GM19324 (cell line): ENCODE data around the gene NGF.

Experiments used
- ATAC-seq: cut with Tn5 transposase; IDR thresholded peaks from one replicate; pipeline ENCODE4 v1.9.1; 2021; ENCODE audit warnings: mild to moderate bottlenecking, moderate library complexity; ENCODE audit not compliant: unreplicated experiment, low FRiP score

The NGF gene

GRCh38 chr1:115242543-115242942 is 95.5 kb downstream of the NGF start:
- no peak for ATAC-seq

GRCh38 chr1:115241309-115241708 is 96.7 kb downstream of the NGF start:
- no peak for ATAC-seq

DNA sequence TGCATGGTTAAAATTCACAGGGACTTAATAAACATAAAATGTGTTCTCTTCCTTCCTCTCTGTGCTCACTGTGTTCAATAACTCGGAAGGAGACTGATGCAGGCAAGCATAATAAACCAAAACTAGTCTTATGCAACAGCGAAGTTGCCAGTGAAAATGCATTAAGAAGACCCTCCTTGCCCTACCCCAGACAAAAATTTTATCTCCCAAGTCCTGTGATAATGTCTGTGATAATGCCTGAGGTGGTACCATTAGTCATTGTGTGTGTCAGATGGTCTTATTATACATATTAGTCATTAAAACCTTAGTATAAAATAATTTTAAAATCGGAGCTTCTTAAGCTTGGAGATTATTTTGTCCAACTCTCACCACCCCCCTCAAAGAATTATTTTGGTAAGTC is 97.8 kb downstream of the NGF start:
- no peak for ATAC-seq

- no peak for ATAC-seq
Measured at GRCh38 chr1:115239426-115239825, 98.6 kb downstream of the NGF start.

DNA sequence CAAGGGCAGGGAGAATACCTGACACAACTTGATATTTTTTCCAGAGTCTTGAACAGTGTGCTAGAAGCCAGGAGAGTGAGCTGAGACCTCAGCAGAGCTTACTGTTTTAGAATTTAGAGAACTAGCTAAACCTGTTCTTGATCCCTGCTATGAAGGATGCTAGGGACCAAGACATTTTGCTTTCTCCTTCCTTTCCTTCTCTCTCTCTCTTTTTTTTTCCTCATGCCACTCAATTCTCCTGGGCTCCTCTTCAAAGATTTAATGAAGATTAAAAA is 99.0 kb downstream of the NGF start:
- ATAC-seq = no peak

- no peak for ATAC-seq
Measured at GRCh38 chr1:115238336-115239147, 99.5 kb downstream of the NGF start.

- ATAC-seq = no peak
Measured at GRCh38 chr1:115237507-115237906, 100.5 kb downstream of the NGF start.

DNA sequence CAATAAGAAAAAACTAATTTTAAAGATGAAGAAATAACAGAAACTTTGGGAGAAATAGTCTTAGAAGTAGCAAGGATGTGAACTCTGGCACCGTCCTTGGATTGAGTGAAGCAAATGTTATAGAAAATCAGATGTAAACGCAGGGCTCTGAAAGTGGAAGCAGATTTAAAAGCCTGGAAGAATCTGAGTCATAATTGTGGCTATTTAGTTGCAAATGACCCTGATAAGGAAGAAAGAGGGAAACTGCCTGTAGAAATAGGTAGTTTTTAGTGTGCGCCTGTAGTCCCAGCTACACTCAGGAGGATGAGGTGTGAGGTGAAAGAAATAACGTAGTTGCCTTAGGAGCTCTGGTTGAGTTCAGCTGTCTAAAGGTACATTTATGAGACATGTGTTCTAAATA is 101.0 kb downstream of the NGF start:
- ATAC-seq = no peak
